ENCODE results near the gene AFG1L.

GRCh38 chr6:108322728-108323127, 27.9 kb downstream of the AFG1L start:
- no peak for TF ChIP-seq TARDBP (IDR thresholded peaks at IDR 0.05)
- TF ChIP-seq FOXM1 (IDR thresholded peaks at IDR 0.05; ENCODE audit: borderline replicate concordance) = no peak
- TF ChIP-seq PKNOX1 (IDR thresholded peaks at IDR 0.05) = no peak
- TF ChIP-seq NFRKB (IDR thresholded peaks at IDR 0.05) = no peak
- TF ChIP-seq FOXK2 (IDR thresholded peaks at IDR 0.05) = no peak
- no peak for TF ChIP-seq SP1 (IDR thresholded peaks at IDR 0.05)
- no peak for TF ChIP-seq ARNT (IDR thresholded peaks at IDR 0.05)
- TF ChIP-seq BHLHE40 (IDR thresholded peaks at IDR 0.05; ENCODE audit: borderline replicate concordance) = no peak

Data from HEK293T (cell line).